DMS53 (cell line): ENCODE results near the gene MTFP1.
A peak's percentile ranks its signal among the peaks of the same experiment; 100 is the strongest.
"Not testable (repeated sequence)": the region's sequence is repeated elsewhere in the genome, so short reads cannot be mapped to it uniquely, and the experiment has no call there.

ENCODE experiments used
- DNase-seq: peaks from one replicate; lab custom pipeline; 2025; lab: John Stamatoyannopoulos, UW

The MTFP1 gene

GRCh38 chr22:30426388-30427353 lies 1.1 kb downstream of the MTFP1 start:
- DNase-seq = peak; percentile 79

- no peak for DNase-seq
Observed at GRCh38 chr22:30427871-30428270, 2.3 kb downstream of the MTFP1 start.

DNA sequence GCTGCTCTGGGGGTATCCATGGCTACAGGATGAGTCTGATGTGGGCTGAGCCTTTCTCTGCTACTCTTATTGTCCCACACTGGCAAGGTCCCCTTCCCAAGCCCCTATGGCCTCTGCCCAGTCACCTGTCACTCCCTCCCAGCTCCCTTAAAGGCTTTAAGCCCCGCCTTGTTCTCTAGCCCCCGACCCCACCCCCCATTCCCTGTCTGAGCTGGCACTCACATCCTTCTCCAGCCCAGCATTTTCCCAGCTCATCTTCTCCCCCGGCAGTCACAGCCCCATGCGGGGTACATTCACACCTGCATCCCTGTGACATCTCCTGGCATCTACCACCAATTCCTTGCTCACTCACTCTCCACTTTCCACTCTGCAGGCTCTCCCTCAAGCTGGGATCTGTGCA lies 4.3 kb downstream of the MTFP1 start:
- no peak for DNase-seq

DNA sequence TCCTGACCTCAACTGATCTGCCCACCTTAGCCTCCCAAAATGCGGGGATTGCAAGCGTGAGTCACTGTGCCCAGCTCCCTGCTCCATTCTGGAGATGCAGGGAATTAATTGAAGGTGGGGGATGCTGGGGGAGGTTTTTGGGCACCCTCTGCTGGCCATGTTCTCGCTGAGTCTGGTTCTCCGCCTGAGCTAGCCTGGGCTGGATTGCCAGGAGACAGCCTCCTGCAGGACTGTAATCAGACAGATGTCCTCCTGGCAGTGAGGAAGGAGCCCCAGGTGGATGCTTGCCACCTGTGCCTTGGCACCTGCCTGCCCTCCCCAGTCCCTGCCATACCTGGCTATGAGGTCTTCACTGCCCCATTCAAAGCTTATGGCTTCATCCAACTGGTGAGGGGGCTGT lies 5.4 kb downstream of the MTFP1 start:
- DNase-seq = no peak

DNA sequence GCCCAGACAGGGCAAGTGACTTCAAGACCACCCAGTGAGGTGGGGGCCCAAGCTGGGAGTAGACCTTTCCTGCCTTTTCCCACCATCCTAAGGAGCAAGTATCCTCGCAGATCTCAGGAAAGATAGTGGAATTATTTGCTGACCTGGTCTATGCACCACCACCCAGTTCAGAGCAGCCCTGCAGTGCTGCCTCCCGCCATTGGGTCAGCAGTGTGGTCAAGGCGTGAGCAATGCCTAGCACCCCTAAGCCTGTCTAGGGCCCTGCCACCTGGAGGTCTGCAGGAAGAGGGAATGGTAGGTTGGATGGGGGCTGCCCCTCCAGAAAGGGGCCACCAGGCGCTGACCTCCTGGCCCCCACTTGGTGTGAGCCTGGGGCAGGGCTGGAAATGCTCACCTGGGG lies 6.5 kb downstream of the MTFP1 start:
- DNase-seq = no peak

DNA sequence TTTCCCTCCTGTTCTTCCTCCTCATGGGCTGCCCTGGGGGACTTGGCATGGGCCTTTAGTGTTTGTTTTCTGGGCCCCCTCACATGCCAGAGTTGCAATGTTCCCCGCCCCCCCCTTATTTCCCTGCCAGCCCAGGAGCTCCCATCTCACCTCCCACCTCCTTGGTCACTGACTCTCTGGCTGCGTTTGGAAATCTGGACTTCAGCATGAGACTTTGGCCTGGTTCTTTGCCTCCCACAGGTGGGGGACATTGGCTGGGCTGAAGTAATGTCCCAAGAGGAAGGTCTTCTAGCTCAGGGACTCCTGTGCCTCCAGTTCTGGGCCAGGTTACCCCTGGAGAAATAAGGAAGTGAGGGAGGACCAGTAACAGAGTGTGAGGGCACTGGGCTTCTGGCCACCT lies 7.0 kb downstream of the MTFP1 start:
- no peak for DNase-seq

DNA sequence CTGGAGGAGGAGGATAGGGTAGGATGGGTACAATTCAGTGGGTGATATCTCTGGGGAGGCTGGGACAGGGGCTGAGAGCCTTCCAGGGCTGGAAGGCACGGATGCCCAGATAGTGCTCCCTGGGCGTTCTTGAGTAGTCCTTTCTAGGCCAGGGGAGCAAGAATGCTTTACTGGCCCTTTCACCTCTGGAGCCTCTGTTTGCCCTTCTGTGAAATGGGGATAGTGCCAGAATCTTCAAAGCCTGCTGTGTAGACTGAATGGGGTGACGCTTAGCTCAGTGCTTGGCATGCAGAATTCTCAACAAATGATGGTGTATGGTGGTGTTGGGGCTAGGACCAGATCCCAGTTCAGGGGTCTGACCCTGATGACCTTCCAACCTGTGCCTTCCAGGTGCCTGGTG lies 7.7 kb downstream of the MTFP1 start:
- no peak for DNase-seq

DNA sequence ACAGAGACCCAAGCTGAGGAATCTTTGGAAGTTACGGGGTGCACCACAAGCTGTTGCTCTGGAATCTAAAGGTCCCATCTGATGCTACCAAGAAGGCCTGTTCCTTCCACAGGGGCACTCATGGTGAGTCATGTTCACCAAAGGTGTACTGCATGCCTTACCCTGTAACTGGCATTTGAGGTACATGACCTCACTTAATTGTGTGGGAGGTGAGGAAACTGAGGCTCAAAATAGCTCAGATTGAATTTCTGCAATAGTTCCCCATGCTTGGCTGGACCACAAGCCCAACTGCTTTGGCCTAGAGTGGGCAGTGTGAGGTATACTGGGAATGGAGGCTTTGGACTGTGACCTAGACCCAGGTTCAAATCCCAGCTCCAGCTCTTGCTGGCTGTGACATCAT lies 8.2 kb downstream of the MTFP1 start:
- DNase-seq = no peak

- no peak for DNase-seq
Observed at GRCh38 chr22:30434843-30435242, 9.3 kb downstream of the MTFP1 start.

DNA sequence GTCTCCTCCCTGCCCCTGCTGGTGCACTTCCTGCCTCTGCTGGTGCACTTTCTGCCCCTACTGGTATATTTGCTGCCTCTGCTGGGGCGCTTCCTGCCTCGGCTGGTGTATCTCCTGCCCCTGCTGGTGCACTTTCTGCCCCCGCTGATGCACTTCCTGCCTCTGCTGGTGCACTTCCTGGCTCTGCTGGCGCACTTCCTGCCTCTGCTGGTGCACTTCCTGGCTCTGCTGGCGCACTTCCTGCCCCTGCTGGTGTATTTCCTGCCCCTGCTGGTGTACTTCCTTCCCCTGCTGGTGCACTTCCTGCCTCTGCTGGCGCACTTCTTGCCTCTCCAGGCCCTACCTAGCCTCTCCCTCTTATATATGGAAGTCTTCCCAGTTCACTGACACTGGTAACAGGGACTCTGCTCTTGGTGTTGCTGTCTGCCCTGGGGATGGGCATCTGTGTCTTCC lies 10.1 kb downstream of the MTFP1 start:
- DNase-seq = no peak

DNA sequence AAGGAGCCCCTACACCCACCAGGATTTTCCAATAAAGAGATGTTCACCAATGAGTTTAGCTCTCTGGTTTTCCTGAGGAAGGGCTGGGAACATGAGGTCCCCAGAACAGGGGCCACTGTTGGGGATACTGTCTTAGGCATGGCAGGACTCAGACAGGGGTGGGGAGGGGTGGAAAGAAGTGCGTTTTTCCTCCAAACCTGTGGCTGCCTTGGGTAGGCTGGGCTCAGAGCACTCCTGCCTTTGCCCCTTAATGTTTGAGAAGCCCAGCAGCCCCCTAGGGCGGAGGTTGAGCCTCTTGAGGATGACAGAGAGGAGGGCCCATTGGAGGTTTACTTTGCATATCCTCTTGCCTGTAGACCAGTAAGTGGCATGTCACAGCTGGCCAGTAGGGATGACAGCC lies 10.6 kb downstream of the MTFP1 start:
- DNase-seq = no peak

- DNase-seq = no peak
Observed at GRCh38 chr22:30438559-30438958, 13.0 kb downstream of the MTFP1 start.

GRCh38 chr22:30439226-30439625 lies 13.7 kb downstream of the MTFP1 start:
- no peak for DNase-seq

DNA sequence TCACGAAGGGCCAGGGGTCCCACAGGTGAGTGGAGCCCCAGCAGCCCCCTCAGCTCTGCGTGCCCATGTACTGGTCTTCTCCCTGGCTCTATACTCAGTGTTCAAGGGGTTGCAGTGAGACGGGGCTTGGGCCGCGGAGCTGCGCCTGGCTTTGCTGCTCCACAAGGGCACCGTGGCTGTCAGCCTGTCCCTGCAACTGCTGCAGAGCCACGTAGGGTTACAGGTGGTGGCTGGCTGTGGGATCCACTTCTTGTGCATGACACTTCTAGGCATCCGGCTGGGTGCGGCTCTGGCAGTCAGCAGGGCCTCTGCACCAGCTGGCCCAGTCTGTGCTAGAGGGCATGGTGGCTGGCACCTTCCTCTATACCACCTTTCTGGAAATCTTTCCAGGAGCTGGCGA lies 14.3 kb downstream of the MTFP1 start:
- no peak for DNase-seq

DNA sequence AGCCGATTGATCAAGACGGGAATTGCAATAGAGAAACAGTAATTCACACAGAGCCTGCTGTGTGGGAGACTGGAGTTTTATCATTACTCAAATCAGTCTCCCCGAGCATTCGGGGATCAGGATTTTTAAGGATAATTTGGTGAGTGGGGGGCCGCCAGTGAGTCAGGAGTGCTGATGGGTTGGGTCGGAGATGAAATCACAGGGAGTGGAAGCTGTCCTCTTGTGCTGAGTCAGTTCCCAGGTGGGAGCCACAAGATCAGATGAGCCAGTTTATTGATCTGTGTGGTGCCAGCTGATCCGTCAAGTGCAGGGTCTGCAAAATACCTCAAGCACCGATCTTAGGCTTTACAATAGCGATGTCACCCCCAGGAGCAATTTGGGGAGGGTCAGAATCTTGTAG lies 15.5 kb downstream of the MTFP1 start:
- no peak for DNase-seq

DNA sequence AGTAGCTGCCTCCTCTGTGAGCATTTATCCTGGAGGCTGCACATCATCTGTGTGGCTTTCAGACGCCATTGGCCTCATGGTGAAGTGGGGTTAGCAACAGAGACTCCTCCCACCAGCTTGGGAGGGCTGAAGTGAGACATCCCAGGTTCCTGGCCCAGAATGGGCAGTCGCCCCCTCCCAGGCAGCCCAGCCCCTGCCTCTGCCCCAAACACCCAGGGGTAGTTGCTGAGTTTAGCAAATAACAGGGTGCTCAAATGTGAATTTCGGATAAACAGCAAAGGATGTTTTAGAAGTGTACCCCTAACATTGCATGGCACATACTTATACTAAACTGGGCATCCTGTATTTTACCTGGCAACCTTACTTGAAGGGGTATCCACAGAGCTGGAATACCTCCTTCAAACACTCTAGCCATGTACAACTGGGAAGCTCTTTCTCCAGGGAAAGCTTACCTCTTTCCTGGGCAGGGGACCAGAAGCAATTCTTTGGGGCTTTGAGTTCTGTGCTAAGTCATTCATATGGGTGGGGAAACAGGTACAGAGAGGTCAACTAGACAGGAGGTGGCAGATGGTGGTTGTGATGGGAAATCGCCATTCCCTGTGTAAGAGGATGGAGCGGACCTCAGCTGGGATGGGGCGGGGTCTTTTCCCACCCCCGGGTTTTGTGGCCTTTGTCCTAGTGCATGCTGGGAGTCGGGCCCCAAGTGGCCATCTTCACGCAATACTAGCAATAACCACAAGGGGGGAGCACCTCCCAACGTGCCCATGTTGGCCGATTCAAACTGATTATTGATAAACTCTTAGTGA lies 19.3 kb downstream of the MTFP1 start:
- DNase-seq = peak; percentile 34

- no peak for DNase-seq
Observed at GRCh38 chr22:30445438-30446145, 20.0 kb downstream of the MTFP1 start.

DNA sequence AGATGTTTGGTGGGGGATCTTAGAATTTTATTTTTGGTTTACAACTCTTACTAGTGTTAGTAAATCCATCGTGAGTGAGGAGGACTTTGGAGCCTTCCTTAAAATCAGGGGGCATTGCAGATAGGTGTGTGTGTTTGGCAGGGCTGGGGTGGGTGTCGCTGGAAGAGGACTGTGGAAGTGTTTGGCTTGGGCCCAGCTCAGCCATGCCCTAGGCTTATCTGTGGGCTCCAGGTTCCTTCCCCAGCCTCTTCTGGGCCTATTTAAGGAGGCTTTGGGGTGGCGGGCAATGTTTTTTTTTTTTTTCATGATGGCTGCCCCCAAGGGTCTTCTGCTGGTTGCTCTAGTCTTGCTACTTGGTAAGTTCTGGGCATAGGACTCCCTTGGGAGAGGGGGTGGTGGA lies 22.1 kb downstream of the MTFP1 start:
- no peak for DNase-seq

GRCh38 chr22:30451488-30451887 lies 25.9 kb downstream of the MTFP1 start:
- not testable (repeated sequence) for DNase-seq

DNA sequence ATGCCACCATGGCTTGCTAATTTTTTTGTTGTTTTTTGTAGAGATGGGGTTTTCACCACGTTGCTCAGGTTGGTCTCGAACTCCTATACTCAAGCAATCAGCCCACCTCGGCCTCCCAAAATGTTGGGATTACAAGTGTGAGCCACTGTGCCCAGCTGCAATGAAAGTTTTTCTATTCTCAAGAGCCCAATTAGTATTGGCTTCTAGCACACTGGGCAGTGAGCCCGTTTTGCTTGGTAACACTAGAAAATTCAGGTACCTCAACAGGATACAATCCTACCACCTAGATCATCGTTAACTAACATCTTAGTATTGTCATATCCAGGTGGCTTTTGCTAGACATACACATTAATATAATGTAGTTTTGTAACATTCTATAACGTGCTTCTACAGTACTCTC lies 27.3 kb downstream of the MTFP1 start:
- DNase-seq = no peak

- peak; percentile 43 for DNase-seq
Observed at GRCh38 chr22:30453731-30454510, 28.4 kb downstream of the MTFP1 start.
